Activated CD8-positive, alpha-beta memory T cell treated with anti-CD3 and anti-CD28 coated beads for 1 hour (primary cell): ENCODE results near the gene ALG2.
"Not testable (repeated sequence)": the region's sequence is repeated elsewhere in the genome, so short reads cannot be mapped to it uniquely, and the experiment has no call there.

ENCODE experiments used
- DNase-seq, 2 donors: peaks; one replicate each; pipeline ENCODE4 v3.0.0-alpha.2; 2020; ENCODE audit warnings: low read depth in 1 of 2; ENCODE audit errors: extremely low read depth in 1 of 2

Gene ALG2

DNA sequence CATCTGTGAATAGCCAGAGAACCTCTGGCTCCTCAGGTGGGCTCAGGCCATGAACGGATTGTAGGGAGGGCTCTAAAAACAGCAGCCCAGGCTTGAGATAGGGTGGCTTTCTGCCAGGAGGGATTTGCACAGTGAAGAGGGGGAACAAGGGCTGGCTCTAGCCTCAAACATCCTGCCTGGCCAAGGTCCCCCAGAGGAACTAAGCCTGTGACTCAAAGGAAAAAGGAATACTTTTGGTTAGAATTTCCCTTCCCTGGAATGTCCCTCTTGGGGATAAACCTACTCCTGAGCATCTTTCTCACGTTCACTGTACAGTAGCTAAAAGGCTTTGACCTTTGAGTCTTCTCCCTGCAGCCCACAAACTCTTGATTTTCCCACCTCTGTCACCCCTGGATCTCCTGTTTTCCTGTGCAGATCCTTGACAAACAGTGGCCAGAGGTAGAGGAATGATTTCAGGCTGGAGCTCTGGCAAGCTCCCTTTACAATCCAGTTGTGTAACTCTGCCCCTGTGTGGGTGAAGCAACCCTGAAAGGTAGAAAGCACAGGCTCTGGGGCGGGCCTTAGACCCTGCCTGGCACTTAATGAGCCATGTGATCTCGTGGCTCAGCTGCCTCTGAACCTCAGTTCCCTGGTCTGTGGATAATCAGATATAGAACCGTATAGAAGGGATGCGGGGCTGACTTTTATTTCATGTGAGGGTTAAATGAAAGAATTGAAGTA lies 17.8 kb upstream of the ALG2 start:
- DNase-seq = no peak

- DNase-seq = no peak
Observed at GRCh38 chr9:99238331-99238730, 16.6 kb upstream of the ALG2 start.

GRCh38 chr9:99237849-99238248 lies 16.1 kb upstream of the ALG2 start:
- DNase-seq = not testable (repeated sequence)

- DNase-seq = no peak
Observed at GRCh38 chr9:99237356-99237755, 15.6 kb upstream of the ALG2 start.

DNA sequence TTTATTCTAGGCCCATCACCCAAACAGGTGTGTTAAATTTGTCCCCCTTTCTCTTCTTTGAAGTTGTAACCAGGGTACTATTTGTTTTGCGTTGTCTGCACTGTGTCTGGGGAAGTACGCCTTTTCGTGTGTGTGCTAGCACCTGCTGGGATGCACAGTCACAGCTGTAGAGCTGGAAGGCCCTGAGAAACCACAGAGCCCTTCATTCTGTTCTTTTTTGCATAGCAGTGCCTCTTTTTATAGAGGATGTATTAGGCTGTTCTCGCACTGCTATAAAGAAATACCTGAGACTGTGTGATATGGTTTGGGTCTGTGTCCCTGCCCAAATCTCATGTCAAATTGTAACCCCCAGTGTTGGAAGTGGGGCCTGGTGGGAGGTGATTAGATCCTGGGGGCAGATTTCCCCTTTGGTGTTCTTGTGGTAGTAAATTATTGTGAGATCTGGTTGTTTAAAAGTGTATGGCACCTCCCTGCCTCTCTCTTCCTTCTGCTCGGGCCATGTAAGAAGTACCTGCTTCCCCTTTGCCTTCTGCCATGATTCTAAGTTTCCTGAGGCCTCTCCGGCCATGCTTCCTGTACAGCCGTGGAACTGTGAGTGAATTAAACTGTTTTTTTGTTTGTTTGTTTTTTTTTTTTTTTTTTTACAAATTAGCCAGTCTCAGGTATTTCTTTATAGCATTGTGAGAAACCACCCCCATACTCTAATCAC lies 14.3 kb upstream of the ALG2 start:
- DNase-seq = no peak

DNA sequence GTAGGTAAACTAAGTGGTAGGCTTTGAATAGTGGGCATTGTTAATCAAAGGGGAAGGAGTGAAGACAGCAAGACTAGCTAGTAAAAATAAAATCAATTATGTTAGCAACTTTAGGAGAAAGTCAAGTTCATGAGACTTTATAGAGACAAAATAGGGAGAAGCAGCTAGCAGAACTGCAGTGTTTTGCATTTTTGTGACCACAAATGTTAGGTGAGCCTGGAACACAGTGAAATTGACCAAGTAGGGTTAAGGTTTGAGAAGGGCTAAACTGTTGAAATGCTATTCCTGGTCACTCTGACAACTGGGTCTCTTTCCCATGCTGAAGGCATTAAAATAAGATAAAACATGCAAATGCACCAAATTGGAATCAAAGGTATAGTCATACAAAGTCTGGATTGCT lies 13.3 kb upstream of the ALG2 start:
- DNase-seq = no peak

DNA sequence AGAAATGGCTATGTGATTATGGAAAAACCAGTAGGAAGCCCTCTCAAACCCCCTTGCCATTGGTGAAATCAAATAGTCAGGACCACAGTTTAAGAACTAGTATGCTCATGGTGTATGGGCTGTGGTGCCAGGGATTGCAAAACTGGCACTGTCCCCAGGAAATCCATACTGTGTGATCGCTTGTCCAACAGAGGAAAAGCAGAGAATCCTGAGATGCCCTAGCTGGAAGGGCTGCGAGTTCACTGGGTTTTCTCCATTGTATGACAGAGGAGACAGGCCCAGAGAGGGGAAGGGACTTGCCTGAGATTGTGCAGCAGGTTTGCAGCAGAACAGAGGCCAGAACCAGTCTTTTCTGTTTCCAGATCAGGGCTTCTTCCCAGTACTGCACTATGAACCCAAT lies 12.9 kb upstream of the ALG2 start:
- DNase-seq = no peak

DNA sequence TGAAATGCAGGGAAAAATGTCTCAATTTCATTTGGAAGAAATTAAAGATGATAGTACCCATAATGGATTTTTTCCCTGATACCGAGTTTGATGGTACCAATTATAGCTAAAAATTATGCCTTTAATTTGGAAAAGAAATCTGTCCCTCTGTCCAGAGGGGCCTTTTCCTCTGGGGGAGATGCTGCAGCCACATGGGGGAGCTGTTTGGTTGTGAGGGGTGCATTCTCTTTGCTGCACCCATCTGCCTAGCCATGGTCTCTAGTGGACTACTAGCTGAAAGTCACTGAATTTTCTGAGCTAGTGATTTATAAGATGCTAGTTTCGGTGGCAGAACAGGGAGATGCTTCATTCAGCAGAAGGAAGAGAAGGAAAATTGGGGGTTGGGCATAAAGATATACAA lies 10.0 kb upstream of the ALG2 start:
- no peak for DNase-seq

DNA sequence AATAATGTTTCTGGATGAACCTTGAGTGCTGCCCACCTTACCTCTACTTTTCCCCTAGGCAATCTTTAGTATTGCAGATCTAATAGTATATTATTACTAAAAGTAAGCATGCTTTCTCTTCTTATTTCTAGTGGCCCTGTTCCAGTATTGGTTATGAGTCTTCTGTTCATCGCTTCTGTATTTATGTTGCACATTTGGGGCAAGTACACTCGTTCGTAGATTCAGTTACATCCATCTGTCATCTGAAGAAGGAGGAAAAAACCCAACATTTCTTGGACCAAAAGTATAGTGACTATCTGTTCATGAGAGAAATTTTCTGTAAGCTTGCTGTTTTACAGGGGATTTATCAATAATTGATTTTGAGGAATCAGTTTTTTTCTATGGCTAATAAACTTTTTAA lies 8.5 kb upstream of the ALG2 start:
- DNase-seq = no peak

DNA sequence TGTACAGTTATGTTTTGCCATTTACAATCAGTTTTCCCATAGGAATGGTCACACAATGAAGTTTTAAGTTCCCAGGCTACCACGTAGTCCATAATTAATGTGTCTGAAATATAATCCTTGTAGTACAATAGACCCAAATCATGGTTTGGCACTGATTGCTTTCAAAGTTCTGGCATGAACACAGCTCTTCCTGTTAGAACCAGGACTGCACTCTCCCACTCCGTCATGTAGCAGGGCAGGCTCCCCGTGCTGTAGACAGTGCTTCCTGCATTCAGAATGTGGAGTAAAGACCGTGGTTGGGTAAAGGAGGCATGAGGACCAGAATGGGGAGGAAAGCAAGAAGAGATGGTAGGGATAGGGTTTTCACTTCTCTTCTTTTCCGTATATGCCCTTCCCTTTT lies 4.3 kb upstream of the ALG2 start:
- DNase-seq = no peak

DNA sequence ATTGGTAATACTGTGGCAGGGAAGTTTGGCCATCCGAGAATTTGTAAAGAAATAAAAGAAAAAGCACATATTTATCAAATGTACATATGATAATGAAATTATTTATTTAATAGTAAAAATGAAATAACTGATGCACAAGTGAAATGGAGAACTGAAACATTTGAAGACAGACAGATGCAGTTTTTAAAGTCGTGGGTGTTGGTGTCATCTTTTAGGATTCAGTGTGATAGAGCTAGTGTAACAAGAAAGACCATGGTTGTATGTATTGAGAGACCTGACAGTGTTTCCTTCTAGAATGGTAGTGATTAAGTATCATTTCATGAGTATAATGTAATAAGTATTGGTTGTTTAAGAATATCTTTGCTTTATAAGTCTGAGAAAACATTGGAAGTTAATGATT lies 2.7 kb upstream of the ALG2 start:
- no peak for DNase-seq

DNA sequence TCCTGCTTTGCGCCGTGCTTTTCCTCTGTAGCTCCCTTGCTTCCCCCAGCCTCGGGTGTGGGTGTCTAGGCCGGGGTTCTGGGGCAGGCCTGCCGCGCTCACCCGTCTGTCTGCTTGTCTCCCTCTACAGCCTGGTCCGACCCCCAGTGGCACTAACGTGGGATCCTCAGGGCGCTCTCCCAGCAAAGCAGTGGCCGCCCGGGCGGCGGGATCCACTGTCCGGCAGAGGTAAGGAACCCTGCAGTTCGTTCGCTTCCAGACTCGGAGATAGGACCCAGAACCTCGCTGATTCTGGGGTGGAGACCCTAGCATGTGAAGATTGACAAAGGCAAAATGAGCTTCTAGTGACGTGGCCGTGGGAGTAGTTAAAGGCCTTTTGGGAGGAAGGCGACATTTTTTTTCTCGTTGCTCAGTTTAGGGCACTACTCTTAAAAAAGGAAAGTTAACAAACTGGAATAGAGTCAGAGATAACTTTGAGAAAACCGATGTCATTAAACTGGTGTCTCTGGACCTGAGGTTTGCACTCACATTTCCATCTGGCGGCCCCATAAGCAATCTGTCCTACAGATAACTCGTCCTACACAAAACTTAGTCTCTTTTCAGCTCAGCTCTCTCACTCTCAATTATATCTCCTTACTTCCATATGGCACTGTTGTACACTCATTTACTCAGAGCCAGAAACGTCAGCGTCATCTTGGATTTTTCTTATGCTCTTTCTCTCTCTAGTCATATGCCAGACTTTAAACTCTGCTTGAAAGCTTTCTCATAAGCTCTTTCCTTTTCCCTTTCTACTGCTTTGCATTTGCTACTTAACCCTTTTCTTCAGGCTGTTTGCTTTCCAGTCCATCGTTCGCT lies 901 bp upstream of the ALG2 start:
- no peak for DNase-seq

- peak in 1 of 2 donors; percentile 7 for DNase-seq
Observed at GRCh38 chr9:99221266-99221620, 499 bp downstream of the ALG2 start.

- DNase-seq = no peak
Observed at GRCh38 chr9:99220011-99220410, 1.7 kb downstream of the ALG2 start.

DNA sequence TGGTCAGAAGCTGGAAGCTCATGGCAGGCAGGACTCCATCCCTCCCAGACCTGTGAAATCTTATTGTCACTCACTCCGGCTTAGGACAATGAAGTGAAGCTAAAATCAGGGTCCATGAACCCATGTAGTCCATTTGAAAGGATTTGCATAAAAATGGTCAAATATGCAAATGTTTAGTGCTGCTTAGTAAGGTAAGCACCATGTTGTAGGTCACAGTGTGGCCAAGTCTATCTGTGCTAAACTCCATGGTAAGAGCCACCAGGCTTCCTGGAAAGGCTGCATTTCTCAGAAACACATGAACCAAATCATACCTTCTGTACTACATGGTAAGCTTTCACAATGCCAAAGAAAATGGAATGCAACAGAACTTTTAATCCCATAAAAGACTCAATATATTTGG lies 5.7 kb downstream of the ALG2 start:
- DNase-seq = no peak

GRCh38 chr9:99213197-99213596 lies 8.5 kb downstream of the ALG2 start:
- no peak for DNase-seq

GRCh38 chr9:99211746-99212145 lies 10.0 kb downstream of the ALG2 start:
- DNase-seq = no peak

GRCh38 chr9:99210572-99210971 lies 11.2 kb downstream of the ALG2 start:
- DNase-seq = no peak

- DNase-seq = no peak
Observed at GRCh38 chr9:99201603-99202002, 20.1 kb downstream of the ALG2 start.

- DNase-seq = no peak
Observed at GRCh38 chr9:99199938-99200539, 21.7 kb downstream of the ALG2 start.

GRCh38 chr9:99197987-99198386 lies 23.8 kb downstream of the ALG2 start:
- DNase-seq = no peak
